Measurements from ENCODE around the gene NAV3. TPM values are rescaled to one million over a fixed set of nuclear protein-coding genes. Genes with fewer than 3 reads are reported as not detected.

NAV3 gene
- total RNA-seq, 1 donor from 2014 or later: 5.0 TPM

GRCh38 chr12:78009031-78009430, 178.3 kb downstream of the NAV3 start:
- no peaks in the 10 kb centered on the region for H3K9me3 Mint-ChIP-seq
- no peak overlapping the region for H3K27ac Mint-ChIP-seq (ENCODE audit: unreplicated experiment)
- TF ChIP-seq CTCF (conservative IDR thresholded peaks at IDR 0.05): no peak

GRCh38 chr12:78018171-78018910, 187.6 kb downstream of the NAV3 start:
- Mint-ChIP-seq H3K36me3 (ENCODE audit: low read depth) (peaks cover 2% of the 10 kb centered on the region), H3K27ac (ENCODE audit: unreplicated experiment) (no peak overlapping the region), H3K4me1 (peaks cover 11% of the 10 kb centered on the region), H3K27me3 (ENCODE audit: low read depth) (no peaks in the 10 kb centered on the region), H3K4me3 (peak overlapping the region; percentile 5), H3K9me3 (no peaks in the 10 kb centered on the region)
- DNase-seq (ENCODE audit: low read depth, low spot score): no peak
- no peak for TF ChIP-seq CTCF (conservative IDR thresholded peaks at IDR 0.05)

More at GRCh38 chr12:78009031-78009430, 178.3 kb downstream of the NAV3 start:
- no peak for DNase-seq (ENCODE audit: low read depth, low spot score)
- Mint-ChIP-seq H3K27me3 (ENCODE audit: low read depth) (peaks cover 2% of the 10 kb centered on the region), H3K4me1 (no peaks in the 10 kb centered on the region), H3K36me3 (ENCODE audit: low read depth) (no peaks in the 10 kb centered on the region), H3K4me3 (no peak overlapping the region)

- no peak for DNase-seq (ENCODE audit: low read depth, low spot score)
- H3K27me3 Mint-ChIP-seq (ENCODE audit: low read depth): no peaks in the 10 kb centered on the region
- H3K36me3 Mint-ChIP-seq (ENCODE audit: low read depth): peaks cover 2% of the 10 kb centered on the region
- no peak overlapping the region for H3K27ac Mint-ChIP-seq (ENCODE audit: unreplicated experiment)
- TF ChIP-seq CTCF (conservative IDR thresholded peaks at IDR 0.05): no peak
- H3K4me1 Mint-ChIP-seq: peaks cover 11% of the 10 kb centered on the region
- no peaks in the 10 kb centered on the region for H3K9me3 Mint-ChIP-seq
- peak overlapping the region; percentile 5 for H3K4me3 Mint-ChIP-seq
These were observed 188.2 kb downstream of the NAV3 start for GRCh38 chr12:78018939-78019338.

- no peak for DNase-seq (ENCODE audit: low read depth, low spot score)
- no peaks in the 10 kb centered on the region for H3K27me3 Mint-ChIP-seq (ENCODE audit: low read depth)
- H3K36me3 Mint-ChIP-seq (ENCODE audit: low read depth): no peaks in the 10 kb centered on the region
These were observed 197.7 kb downstream of the NAV3 start for GRCh38 chr12:78028426-78028825.

GRCh38 chr12:78034025-78034424, 203.3 kb downstream of the NAV3 start:
- Mint-ChIP-seq H3K9me3 (no peaks in the 10 kb centered on the region), H3K27ac (ENCODE audit: unreplicated experiment) (no peak overlapping the region), H3K27me3 (ENCODE audit: low read depth) (no peaks in the 10 kb centered on the region), H3K4me3 (no peak overlapping the region), H3K4me1 (peaks cover 8% of the 10 kb centered on the region), H3K36me3 (ENCODE audit: low read depth) (no peaks in the 10 kb centered on the region)
- no peak for DNase-seq (ENCODE audit: low read depth, low spot score)
- no peak for TF ChIP-seq CTCF (conservative IDR thresholded peaks at IDR 0.05)

More at GRCh38 chr12:78028426-78028825, 197.7 kb downstream of the NAV3 start:
- Mint-ChIP-seq H3K4me3 (no peak overlapping the region), H3K4me1 (no peaks in the 10 kb centered on the region), H3K9me3 (peaks cover 5% of the 10 kb centered on the region), H3K27ac (ENCODE audit: unreplicated experiment) (no peak overlapping the region)
- TF ChIP-seq CTCF (conservative IDR thresholded peaks at IDR 0.05): no peak

Data from neural crest cell (in vitro differentiated cells).